ENCODE data around the gene RASSF4.

- no peak for TF ChIP-seq CTCF (conservative IDR thresholded peaks at IDR 0.05)
- no peak for TF ChIP-seq ZFX (IDR thresholded peaks at IDR 0.05)
Observed at GRCh38 chr10:45034301-45034700, 74.7 kb downstream of the RASSF4 start.

Measured in C4-2B (cell line).